Measurements from ENCODE around the gene FKBP15. TPM values are rescaled to one million over a fixed set of nuclear protein-coding genes. Genes with fewer than 3 reads are reported as not detected.

Gene FKBP15
- total RNA-seq, 1 experiment from 2014 or later: 14.9 TPM

DNA sequence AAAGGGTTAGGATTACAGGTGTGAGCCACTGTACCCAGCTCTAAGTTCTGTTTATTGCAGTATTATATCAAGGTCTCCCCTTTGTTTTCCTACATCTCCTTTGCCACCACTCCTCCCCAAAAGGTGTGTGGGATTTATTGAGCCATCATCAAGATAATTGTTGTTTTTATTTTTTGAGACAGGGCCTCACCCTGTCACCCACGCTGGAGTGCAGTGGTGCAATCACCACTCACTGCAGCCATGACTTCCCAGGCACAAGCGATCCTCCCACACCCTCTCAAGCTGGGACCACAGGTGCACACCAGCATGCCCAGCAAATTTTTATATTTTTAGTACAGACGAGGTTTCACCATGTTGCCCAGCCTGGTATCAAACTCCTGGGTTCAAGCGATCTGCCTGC is 24.8 kb upstream of the FKBP15 start:
- ChIA-PET POLR2A (no interaction called here), CTCF (no interaction called here)
- Mint-ChIP-seq H3K9me3 (peaks cover 8% of the 10 kb centered on the region), H3K27ac (no peak overlapping the region), H3K4me3 (no peak overlapping the region), H3K27me3 (ENCODE audit: low read depth) (no peaks in the 10 kb centered on the region), H3K36me3 (peaks cover 13% of the 10 kb centered on the region), H3K4me1 (peaks cover 4% of the 10 kb centered on the region; the same call in 1 of the 2 replicates)
- DNase-seq (ENCODE audit: low spot score): no peak
- TF ChIP-seq ZNF416 (CRISPR knock-in tag; IDR thresholded peaks at IDR 0.05) (no peak), TEAD4 (CRISPR knock-in tag; IDR thresholded peaks at IDR 0.05) (no peak), JUN (CRISPR knock-in tag; IDR thresholded peaks at IDR 0.05) (no peak), GTF2I (CRISPR knock-in tag; conservative IDR thresholded peaks at IDR 0.05) (no peak), RELA (CRISPR knock-in tag; IDR thresholded peaks at IDR 0.05; ENCODE audit: borderline replicate concordance) (no peak)
- TF ChIP-seq, protein P1, sequence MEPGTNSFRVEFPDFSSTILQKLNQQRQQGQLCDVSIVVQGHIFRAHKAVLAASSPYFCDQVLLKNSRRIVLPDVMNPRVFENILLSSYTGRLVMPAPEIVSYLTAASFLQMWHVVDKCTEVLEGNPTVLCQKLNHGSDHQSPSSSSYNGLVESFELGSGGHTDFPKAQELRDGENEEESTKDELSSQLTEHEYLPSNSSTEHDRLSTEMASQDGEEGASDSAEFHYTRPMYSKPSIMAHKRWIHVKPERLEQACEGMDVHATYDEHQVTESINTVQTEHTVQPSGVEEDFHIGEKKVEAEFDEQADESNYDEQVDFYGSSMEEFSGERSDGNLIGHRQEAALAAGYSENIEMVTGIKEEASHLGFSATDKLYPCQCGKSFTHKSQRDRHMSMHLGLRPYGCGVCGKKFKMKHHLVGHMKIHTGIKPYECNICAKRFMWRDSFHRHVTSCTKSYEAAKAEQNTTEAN (CRISPR knock-in tag; IDR thresholded peaks at IDR 0.05): no peak
- TF ChIP-seq, protein P2, sequence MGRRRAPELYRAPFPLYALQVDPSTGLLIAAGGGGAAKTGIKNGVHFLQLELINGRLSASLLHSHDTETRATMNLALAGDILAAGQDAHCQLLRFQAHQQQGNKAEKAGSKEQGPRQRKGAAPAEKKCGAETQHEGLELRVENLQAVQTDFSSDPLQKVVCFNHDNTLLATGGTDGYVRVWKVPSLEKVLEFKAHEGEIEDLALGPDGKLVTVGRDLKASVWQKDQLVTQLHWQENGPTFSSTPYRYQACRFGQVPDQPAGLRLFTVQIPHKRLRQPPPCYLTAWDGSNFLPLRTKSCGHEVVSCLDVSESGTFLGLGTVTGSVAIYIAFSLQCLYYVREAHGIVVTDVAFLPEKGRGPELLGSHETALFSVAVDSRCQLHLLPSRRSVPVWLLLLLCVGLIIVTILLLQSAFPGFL (CRISPR knock-in tag; IDR thresholded peaks at IDR 0.05; ENCODE audit: borderline replicate concordance): no peak
- TF ChIP-seq, protein P3, sequence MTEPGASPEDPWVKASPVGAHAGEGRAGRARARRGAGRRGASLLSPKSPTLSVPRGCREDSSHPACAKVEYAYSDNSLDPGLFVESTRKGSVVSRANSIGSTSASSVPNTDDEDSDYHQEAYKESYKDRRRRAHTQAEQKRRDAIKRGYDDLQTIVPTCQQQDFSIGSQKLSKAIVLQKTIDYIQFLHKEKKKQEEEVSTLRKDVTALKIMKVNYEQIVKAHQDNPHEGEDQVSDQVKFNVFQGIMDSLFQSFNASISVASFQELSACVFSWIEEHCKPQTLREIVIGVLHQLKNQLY (CRISPR knock-in tag; IDR thresholded peaks at IDR 0.05): no peak
- TF ChIP-seq, protein P4, sequence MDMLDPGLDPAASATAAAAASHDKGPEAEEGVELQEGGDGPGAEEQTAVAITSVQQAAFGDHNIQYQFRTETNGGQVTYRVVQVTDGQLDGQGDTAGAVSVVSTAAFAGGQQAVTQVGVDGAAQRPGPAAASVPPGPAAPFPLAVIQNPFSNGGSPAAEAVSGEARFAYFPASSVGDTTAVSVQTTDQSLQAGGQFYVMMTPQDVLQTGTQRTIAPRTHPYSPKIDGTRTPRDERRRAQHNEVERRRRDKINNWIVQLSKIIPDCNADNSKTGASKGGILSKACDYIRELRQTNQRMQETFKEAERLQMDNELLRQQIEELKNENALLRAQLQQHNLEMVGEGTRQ (CRISPR knock-in tag; IDR thresholded peaks at IDR 0.05): no peak
- TF ChIP-seq, protein P5, sequence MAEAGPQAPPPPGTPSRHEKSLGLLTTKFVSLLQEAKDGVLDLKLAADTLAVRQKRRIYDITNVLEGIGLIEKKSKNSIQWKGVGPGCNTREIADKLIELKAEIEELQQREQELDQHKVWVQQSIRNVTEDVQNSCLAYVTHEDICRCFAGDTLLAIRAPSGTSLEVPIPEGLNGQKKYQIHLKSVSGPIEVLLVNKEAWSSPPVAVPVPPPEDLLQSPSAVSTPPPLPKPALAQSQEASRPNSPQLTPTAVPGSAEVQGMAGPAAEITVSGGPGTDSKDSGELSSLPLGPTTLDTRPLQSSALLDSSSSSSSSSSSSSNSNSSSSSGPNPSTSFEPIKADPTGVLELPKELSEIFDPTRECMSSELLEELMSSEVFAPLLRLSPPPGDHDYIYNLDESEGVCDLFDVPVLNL (CRISPR knock-in tag; IDR thresholded peaks at IDR 0.05; ENCODE audit: borderline replicate concordance, low read depth): no peak
- TF ChIP-seq, protein P6, sequence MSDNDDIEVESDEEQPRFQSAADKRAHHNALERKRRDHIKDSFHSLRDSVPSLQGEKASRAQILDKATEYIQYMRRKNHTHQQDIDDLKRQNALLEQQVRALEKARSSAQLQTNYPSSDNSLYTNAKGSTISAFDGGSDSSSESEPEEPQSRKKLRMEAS (CRISPR knock-in tag; IDR thresholded peaks at IDR 0.05): no peak
- ATAC-seq: no peak

DNA sequence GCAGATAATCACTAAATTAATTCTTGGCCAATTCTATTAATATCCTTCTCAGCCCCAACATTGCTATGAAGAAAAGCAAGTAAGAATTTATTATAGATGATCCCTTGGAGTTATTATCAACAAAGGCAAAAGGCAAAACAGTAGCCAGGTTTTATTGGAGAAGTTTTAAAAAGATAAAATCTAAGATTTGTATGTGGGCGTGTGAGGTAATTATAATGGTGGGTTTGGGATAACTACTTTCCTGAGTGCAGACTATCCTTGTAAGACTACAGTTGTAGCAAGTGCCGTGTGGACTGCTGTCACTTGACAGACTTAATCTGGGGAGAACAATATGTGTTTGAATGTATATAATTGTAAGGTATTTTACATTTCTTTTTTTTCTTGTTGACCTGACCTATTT is 23.5 kb upstream of the FKBP15 start:
- ChIA-PET CTCF (interaction anchor here (0.6 to 1.0 kb wide), 2 partner anchors 124 to 153 kb away, joined by 3 to 4 read pairs; no protein-coding TSS in a partner anchor), POLR2A (no interaction called here)
- H3K4me1 Mint-ChIP-seq: peaks cover 4% of the 10 kb centered on the region; the same call in 1 of the 2 replicates
- no peak overlapping the region for H3K27ac Mint-ChIP-seq
- DNase-seq (ENCODE audit: low spot score): no peak
- H3K27me3 Mint-ChIP-seq (ENCODE audit: low read depth): no peaks in the 10 kb centered on the region
- H3K4me3 Mint-ChIP-seq: no peak overlapping the region
- H3K36me3 Mint-ChIP-seq: peaks cover 8% of the 10 kb centered on the region
- ATAC-seq: no peak
- H3K9me3 Mint-ChIP-seq: peaks cover 5% of the 10 kb centered on the region
- TF ChIP-seq, protein P3 (CRISPR knock-in tag; IDR thresholded peaks at IDR 0.05): no peak
- no peak for TF ChIP-seq CBFB (CRISPR knock-in tag; IDR thresholded peaks at IDR 0.05; ENCODE audit: low read depth)
- no peak for TF ChIP-seq SP1 (CRISPR knock-in tag; conservative IDR thresholded peaks at IDR 0.05)
- TF ChIP-seq CREB1 (CRISPR knock-in tag; IDR thresholded peaks at IDR 0.05): no peak
- TF ChIP-seq ESRRA (CRISPR knock-in tag; IDR thresholded peaks at IDR 0.05; ENCODE audit: borderline replicate concordance): no peak
- TF ChIP-seq, protein P7, sequence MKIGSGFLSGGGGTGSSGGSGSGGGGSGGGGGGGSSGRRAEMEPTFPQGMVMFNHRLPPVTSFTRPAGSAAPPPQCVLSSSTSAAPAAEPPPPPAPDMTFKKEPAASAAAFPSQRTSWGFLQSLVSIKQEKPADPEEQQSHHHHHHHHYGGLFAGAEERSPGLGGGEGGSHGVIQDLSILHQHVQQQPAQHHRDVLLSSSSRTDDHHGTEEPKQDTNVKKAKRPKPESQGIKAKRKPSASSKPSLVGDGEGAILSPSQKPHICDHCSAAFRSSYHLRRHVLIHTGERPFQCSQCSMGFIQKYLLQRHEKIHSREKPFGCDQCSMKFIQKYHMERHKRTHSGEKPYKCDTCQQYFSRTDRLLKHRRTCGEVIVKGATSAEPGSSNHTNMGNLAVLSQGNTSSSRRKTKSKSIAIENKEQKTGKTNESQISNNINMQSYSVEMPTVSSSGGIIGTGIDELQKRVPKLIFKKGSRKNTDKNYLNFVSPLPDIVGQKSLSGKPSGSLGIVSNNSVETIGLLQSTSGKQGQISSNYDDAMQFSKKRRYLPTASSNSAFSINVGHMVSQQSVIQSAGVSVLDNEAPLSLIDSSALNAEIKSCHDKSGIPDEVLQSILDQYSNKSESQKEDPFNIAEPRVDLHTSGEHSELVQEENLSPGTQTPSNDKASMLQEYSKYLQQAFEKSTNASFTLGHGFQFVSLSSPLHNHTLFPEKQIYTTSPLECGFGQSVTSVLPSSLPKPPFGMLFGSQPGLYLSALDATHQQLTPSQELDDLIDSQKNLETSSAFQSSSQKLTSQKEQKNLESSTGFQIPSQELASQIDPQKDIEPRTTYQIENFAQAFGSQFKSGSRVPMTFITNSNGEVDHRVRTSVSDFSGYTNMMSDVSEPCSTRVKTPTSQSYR (CRISPR knock-in tag; IDR thresholded peaks at IDR 0.05): no peak
- TF ChIP-seq, protein P8, sequence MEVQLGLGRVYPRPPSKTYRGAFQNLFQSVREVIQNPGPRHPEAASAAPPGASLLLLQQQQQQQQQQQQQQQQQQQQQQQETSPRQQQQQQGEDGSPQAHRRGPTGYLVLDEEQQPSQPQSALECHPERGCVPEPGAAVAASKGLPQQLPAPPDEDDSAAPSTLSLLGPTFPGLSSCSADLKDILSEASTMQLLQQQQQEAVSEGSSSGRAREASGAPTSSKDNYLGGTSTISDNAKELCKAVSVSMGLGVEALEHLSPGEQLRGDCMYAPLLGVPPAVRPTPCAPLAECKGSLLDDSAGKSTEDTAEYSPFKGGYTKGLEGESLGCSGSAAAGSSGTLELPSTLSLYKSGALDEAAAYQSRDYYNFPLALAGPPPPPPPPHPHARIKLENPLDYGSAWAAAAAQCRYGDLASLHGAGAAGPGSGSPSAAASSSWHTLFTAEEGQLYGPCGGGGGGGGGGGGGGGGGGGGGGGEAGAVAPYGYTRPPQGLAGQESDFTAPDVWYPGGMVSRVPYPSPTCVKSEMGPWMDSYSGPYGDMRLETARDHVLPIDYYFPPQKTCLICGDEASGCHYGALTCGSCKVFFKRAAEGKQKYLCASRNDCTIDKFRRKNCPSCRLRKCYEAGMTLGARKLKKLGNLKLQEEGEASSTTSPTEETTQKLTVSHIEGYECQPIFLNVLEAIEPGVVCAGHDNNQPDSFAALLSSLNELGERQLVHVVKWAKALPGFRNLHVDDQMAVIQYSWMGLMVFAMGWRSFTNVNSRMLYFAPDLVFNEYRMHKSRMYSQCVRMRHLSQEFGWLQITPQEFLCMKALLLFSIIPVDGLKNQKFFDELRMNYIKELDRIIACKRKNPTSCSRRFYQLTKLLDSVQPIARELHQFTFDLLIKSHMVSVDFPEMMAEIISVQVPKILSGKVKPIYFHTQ (CRISPR knock-in tag; IDR thresholded peaks at IDR 0.05): no peak
- no peak for TF ChIP-seq ZBTB21 (CRISPR knock-in tag; IDR thresholded peaks at IDR 0.05; ENCODE audit: borderline replicate concordance)
- TF ChIP-seq ETV6 (CRISPR knock-in tag; IDR thresholded peaks at IDR 0.05): no peak
- TF ChIP-seq NR1H2 (CRISPR knock-in tag; IDR thresholded peaks at IDR 0.05): no peak
- TF ChIP-seq PRRX2 (CRISPR knock-in tag; IDR thresholded peaks at IDR 0.05): no peak
- TF ChIP-seq NFE2L1 (CRISPR knock-in tag; IDR thresholded peaks at IDR 0.05): no peak
- TF ChIP-seq ZNF121 (CRISPR knock-in tag; IDR thresholded peaks at IDR 0.05): no peak
- TF ChIP-seq, protein P9, sequence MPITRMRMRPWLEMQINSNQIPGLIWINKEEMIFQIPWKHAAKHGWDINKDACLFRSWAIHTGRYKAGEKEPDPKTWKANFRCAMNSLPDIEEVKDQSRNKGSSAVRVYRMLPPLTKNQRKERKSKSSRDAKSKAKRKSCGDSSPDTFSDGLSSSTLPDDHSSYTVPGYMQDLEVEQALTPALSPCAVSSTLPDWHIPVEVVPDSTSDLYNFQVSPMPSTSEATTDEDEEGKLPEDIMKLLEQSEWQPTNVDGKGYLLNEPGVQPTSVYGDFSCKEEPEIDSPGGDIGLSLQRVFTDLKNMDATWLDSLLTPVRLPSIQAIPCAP (CRISPR knock-in tag; IDR thresholded peaks at IDR 0.05): no peak
